CD4-positive, alpha-beta T cell treated with Interferon alpha-2 for 1 hour (primary cell): ENCODE data around the gene GNAL.

Experiments used
- DNase-seq, 2 donors: peaks; one replicate each; pipeline ENCODE4 v3.0.0-alpha.2; 2020 to 2022

The GNAL gene

GRCh38 chr18:11729556-11729955 is 40.5 kb downstream of the GNAL start:
- DNase-seq, result no peak

- DNase-seq, result peak; percentile 54 to 62
Measured at GRCh38 chr18:11733031-11733430, 44.0 kb downstream of the GNAL start.

GRCh38 chr18:11736656-11737055 is 47.6 kb downstream of the GNAL start:
- no peak for DNase-seq

GRCh38 chr18:11739893-11740292 is 50.8 kb downstream of the GNAL start:
- DNase-seq, result no peak

GRCh38 chr18:11740461-11740860 is 51.4 kb downstream of the GNAL start:
- DNase-seq, result no peak

GRCh38 chr18:11741505-11742145 is 52.6 kb downstream of the GNAL start:
- DNase-seq, result peak in 1 of 2 donors; percentile 17

- no peak for DNase-seq
Measured at GRCh38 chr18:11745521-11745920, 56.5 kb downstream of the GNAL start.

- no peak for DNase-seq
Measured at GRCh38 chr18:11747286-11747685, 58.2 kb downstream of the GNAL start.

GRCh38 chr18:11747731-11748130 is 58.7 kb downstream of the GNAL start:
- DNase-seq, result no peak

GRCh38 chr18:11749305-11749704 is 60.2 kb downstream of the GNAL start:
- DNase-seq, result no peak

- DNase-seq, result no peak
Measured at GRCh38 chr18:11750171-11750570, 61.1 kb downstream of the GNAL start.

- no peak for DNase-seq
Measured at GRCh38 chr18:11750581-11751310, 61.7 kb downstream of the GNAL start.

GRCh38 chr18:11751341-11752115 is 62.5 kb downstream of the GNAL start:
- no peak for DNase-seq

- DNase-seq, result no peak
Measured at GRCh38 chr18:11752116-11752911, 63.2 kb downstream of the GNAL start.

- DNase-seq, result no peak
Measured at GRCh38 chr18:11754979-11755378, 65.9 kb downstream of the GNAL start.

- DNase-seq, result no peak
Measured at GRCh38 chr18:11757084-11757590, 68.1 kb downstream of the GNAL start.

- DNase-seq, result no peak
Measured at GRCh38 chr18:11759456-11759855, 70.4 kb downstream of the GNAL start.

GRCh38 chr18:11760498-11761167 is 71.6 kb downstream of the GNAL start:
- DNase-seq, result peak in 1 of 2 donors; percentile 23

GRCh38 chr18:11761553-11761952 is 72.5 kb downstream of the GNAL start:
- no peak for DNase-seq

- DNase-seq, result no peak
Measured at GRCh38 chr18:11762429-11762828, 73.4 kb downstream of the GNAL start.

GRCh38 chr18:11767329-11767728 is 78.3 kb downstream of the GNAL start:
- no peak for DNase-seq

GRCh38 chr18:11767935-11768334 is 78.9 kb downstream of the GNAL start:
- DNase-seq, result no peak
